ENCODE measurements around the gene UBTD2.

DNA sequence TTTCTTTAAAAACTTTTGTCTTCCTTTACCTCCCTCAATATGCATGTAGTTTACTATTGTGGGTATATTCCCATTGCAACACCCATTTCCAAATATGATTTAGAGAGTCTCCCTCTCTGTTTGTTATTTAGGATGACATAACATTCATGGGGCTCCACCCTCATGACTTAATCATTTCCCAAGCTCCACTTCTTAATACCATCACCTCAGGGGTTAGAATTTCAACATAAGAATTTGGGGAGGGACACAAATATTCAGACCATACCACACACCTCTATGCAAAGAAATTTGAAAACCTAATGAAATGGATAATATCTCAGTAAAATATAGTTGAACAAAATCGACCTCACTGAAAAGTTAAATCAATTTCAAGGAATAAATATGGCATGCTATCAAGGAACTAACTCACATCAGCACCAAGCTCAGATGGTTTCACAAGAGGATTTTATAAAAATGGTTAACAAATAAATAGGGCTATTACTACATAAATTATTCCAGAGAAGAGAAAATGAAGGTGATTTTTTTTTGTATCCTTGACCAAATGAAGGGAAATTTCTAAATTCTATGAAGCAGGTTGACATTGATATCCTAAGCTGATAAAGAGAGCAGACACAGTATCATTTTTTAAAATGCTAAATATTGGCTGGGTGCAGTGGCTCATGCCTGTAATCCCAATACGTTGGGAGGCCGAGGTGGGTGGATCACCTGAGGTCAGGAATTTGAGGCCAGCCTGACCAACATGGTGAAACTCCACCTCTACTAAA lies 20.2 kb upstream of the UBTD2 start:
- no peak for TF ChIP-seq POLR2A (IDR thresholded peaks at IDR 0.05)
- TF ChIP-seq, protein P1, sequence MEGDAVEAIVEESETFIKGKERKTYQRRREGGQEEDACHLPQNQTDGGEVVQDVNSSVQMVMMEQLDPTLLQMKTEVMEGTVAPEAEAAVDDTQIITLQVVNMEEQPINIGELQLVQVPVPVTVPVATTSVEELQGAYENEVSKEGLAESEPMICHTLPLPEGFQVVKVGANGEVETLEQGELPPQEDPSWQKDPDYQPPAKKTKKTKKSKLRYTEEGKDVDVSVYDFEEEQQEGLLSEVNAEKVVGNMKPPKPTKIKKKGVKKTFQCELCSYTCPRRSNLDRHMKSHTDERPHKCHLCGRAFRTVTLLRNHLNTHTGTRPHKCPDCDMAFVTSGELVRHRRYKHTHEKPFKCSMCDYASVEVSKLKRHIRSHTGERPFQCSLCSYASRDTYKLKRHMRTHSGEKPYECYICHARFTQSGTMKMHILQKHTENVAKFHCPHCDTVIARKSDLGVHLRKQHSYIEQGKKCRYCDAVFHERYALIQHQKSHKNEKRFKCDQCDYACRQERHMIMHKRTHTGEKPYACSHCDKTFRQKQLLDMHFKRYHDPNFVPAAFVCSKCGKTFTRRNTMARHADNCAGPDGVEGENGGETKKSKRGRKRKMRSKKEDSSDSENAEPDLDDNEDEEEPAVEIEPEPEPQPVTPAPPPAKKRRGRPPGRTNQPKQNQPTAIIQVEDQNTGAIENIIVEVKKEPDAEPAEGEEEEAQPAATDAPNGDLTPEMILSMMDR (IDR thresholded peaks at IDR 0.05): no peak
